ENCODE measurements around the gene CPED1.
"Not testable (repeated sequence)": the region's sequence is repeated elsewhere in the genome, so short reads cannot be mapped to it uniquely, and the experiment has no call there.

Gene CPED1

DNA sequence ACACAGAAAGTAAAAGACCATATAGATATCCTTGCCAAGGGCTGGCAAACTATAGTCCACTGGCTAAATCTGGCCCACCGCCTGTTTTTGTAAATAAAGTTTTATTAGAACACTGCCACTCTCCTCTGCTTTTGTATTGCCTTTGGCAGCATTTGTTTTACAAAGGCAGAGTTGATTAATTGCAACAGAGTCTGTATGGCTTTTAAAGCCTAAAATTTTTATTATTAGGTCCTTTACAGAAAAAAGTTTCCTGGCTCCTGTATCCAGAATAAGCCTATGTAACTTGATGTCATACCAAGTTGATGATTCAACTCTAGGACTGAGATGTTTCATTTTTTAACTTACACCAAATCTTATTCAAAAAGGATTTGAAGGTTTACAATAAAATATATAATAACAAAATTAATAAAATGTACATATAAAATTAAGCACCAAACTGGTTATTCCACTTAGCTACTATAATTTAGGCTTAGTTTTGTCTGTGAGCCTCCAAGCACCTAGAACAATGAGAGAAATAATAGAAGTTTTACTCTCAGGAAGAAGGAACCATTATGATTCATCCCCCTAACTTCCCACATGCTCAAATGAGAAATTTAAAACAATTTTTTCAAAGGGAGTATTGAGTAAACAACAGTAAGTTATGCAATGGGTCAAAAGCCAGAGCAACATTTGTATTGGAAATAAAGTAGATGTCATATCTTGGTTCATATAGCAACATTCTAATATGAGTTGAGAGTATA is 31.9 kb downstream of the CPED1 start:
- DNase-seq (ENCODE audit: low spot score) = no peak

DNA sequence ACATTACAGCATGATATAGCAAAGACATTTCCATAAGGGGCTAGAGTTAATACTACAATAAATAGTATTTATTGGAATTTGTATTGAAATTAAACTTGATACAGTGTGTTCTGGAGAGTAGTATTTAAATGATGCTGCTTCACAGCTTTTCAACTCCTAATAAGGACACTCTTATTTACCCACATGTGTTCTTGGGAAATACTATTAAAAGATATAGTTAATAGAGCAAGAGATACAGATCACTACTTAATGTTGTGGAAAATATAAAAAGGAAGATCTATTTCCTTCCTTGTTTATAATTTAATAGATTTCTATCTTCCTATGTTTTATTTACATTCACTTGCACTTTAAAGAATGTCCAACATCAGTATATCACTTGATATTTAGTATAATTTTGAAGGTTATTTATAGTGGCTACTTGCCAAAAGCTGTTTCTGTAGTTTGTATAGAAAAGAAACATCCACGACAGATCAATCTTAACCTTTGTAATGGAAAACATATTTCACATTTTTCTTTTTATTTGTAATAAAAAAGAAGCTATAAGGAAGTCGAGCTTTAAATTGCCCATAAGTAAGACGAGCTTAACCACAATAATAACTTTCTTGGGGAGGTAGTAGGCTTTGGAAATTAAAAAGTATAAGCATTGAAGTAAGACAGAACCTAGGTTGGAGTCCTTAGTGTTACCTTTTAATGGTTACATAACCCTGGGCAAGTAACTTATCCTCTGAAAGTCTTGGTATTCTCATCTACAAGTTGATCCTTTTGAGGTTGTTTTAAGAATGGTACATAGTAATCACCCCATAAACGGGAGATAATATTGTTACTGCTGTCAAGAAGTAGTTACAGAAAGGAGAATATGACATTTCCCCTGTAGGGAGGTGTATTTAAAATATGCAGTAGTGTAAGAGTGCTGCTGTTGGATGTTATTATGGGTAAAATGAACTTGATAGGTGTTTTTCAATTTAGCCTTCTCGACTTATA is 32.8 kb downstream of the CPED1 start:
- no peak for DNase-seq (ENCODE audit: low spot score)

GRCh38 chr7:121023194-121023593 is 34.7 kb downstream of the CPED1 start:
- no peak for DNase-seq (ENCODE audit: low spot score)

- DNase-seq (ENCODE audit: low spot score) = no peak
Observed at GRCh38 chr7:121023683-121024511, 35.4 kb downstream of the CPED1 start.

GRCh38 chr7:121024611-121025010 is 36.1 kb downstream of the CPED1 start:
- no peak for DNase-seq (ENCODE audit: low spot score)

GRCh38 chr7:121026159-121026558 is 37.6 kb downstream of the CPED1 start:
- no peak for DNase-seq (ENCODE audit: low spot score)

- DNase-seq (ENCODE audit: low spot score) = no peak
Observed at GRCh38 chr7:121026577-121027111, 38.1 kb downstream of the CPED1 start.

DNA sequence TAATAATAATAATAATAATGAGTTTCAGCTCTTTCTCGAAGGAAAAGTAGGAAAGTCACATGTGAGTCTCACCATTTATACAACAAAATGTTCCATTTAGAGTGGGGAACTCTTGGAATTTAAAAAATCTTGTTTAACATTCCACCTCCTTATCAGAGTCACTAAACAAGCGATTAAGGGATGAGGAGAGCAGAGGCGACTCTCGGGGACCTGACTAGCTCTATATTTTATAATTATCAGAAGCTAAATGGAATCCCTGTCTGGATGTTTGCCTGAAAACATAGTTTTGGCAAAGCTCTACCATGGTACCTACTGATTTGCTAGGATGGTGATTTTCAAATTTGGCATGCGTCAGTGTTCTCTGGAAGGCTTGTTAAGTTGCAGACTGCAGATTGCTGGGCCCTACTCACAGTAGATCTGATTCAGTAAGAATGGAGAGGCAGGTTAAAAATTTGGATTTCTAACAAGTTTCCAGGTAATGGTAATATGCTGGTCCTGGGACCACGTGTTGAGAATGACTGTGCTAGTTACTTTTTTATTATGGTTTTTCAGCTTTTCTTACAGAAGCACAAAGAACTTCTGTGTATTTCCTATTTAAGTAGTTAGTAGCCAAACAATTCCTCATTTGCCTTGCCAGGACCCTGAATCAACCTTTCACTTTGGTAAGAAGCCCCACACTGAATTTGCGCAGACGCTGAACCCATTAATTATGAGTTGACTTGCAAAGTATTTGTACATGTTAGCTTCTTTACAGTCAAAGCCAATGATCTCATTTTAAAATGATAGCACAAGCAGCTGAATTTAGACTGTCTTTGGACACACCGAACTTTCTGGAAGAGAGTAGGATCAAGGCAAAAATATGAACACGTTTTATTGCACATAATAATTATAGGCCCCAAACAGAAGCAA is 39.5 kb downstream of the CPED1 start:
- DNase-seq (ENCODE audit: low spot score) = no peak

DNA sequence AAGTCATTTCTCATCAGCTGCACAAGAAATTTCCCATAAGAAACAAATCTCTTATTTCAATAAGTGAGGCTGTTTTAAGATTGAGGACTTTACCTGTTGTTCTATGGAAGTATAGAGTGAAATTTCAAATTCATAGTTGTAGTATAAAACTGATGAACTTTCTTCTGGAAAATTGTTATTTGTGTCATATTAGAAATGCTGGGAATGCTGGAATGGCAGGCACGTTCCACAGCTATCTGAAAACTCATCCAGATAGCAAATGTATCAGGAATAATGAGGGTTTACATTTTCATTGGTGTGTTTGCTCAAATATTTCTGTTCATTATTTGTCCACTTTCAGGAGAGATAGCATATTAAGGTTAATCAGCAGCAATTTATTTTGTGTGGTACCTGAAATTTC is 40.8 kb downstream of the CPED1 start:
- no peak for DNase-seq (ENCODE audit: low spot score)

GRCh38 chr7:121030308-121030707 is 41.8 kb downstream of the CPED1 start:
- DNase-seq (ENCODE audit: low spot score) = no peak

DNA sequence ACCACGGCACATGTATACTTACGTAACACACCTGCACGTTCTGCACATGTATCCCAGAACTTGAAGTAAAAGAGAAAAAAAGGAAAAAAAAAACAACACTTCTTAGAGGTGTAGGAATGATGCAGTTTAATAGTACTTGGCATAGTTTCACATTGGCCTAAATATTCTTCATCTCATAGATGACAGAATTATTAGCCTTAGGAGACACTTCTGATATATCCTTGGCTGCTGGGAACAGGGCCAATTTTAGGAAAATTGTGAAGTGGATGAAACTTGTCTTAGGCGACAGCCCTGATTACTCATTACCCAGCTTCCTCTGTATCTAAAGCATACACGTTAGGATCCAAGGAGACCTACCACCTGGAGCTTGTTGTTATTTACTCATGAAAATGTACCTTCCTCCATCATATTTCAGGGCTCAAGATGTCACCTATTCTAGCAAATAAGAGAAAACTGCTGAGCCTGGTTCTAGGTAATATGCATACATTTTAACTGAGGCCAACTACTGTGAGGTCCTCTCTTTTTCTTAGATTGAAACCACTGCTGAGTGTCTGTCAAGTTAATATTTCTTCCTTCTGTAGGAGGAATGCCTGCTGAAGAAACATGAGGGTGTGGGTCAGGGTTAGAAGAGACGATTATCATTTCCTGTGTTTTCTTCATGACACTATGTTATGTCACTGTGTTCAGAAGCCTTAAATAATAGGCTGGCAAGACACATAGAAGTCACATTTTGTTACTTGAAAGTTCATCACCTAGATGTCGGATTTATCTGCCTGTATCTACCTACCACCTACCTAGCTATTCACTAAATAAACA is 44.3 kb downstream of the CPED1 start:
- DNase-seq (ENCODE audit: low spot score) = no peak

DNA sequence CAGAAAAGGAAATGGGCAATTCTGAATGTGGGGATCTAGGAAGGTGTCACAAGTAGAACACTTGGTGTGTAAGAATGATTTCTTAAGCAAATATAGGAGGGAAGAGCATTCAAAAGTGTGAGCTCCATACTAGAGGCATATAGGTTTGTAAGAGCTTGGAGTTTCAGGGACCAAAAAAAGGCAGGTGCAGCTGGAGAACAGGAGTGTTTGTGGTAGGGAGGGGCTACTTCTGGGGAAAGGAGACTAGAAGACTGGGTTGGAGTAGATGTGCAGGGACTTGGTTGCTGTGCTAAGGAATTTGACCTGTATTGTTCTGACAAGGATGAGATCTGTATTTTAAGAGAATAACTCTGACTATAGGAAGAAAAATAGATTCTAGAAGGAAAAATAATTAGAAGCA is 46.4 kb downstream of the CPED1 start:
- no peak for DNase-seq (ENCODE audit: low spot score)

DNA sequence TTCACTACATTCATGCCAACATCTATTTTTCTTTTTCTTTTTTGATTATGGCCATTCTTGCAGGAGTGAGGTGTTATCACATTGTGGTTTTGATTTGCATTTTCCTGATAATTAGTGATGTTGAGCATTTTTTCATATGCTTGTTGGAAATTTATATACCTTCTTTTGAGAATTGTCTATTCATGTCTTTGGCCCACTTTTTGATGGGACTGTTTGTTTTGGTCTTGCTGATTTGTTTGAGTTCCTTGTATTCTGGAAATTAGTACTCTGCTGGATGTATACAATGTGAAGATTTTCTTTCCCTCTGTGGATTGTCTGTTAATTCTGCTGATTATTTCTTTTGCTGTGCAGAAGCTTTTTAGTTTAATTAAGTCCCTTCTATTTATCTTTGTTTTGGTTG is 48.3 kb downstream of the CPED1 start:
- DNase-seq (ENCODE audit: low spot score) = not testable (repeated sequence)

GRCh38 chr7:121037329-121037728 is 48.8 kb downstream of the CPED1 start:
- not testable (repeated sequence) for DNase-seq (ENCODE audit: low spot score)

DNA sequence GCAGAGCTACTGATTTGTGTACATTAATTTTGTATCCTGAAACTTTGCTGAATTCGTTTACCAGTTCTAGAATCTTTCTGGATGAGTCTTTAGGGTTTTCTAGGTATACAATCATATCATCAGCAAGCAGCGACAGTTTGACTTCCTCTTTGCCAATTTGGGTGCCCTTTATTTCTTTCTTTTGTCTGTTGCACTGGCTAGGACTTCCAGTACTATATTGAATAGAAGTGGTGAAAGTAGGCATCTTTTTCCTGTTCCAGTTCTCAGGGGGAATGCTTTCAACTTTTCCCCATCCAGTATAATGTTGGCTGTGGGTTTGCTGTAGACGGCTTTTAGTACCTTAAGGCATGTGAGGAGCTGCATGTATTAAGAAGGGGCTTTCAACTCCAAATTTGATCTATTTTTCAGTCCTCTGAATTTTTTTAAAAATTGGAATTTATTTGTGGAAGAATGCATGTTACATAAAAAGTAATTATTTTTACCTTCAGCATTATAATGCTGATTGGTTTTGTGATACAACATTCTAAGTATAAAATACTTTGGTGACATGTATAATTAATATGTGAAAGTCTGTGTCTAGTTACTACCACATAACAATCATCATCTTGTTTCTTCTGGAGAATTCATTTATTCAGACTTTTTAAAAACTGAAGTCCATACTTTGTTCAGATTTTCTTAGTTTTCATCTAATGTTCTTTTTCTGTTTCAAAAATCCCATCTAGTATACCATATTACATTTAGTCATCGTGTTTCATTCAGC is 49.6 kb downstream of the CPED1 start:
- no peak for DNase-seq (ENCODE audit: low spot score)

DNA sequence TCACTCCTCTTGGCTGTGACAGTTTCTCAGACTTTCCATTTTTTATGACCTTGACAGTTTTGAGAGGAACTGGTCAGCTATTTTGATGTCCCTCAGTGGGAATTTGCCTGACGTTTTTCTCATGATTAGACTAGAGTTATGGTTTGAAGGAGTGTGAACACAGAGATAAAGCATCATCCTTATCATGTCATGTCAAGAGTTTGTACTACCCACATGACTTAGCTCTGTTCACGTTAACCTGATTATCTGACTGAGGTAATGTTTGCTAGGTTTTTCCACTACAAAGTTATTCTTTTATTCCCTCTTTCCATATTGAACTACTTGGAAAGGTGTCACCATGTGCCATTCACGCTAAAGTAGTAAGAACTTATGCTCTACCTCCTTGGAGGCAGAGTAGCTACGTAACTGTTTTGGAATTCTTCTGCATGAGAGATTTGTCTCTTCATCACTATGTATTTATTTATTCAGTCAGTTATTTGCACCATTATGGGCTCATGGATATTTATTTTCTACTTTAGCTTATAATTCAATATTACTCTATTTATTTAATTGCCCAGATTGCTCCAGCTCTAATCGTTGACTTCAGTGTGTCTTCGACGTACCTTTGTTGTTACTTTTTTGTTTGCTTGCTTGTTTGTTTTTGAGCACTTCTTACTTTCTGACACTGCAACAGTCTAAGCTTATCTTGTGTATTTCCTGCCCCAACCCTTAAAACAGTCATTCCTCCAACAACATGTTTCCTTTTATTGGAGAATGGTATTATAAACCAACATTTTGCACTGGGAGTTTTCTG is 50.4 kb downstream of the CPED1 start:
- DNase-seq (ENCODE audit: low spot score) = no peak

- DNase-seq (ENCODE audit: low spot score) = no peak
Observed at GRCh38 chr7:121039510-121039822, 51.0 kb downstream of the CPED1 start.

GRCh38 chr7:121039994-121040393 is 51.5 kb downstream of the CPED1 start:
- DNase-seq (ENCODE audit: low spot score) = no peak
